ENCODE results near the gene GABRB1.

- TF ChIP-seq GLIS3 (CRISPR knock-in tag; IDR thresholded peaks at IDR 0.05), result no peak
- TF ChIP-seq, protein P1, sequence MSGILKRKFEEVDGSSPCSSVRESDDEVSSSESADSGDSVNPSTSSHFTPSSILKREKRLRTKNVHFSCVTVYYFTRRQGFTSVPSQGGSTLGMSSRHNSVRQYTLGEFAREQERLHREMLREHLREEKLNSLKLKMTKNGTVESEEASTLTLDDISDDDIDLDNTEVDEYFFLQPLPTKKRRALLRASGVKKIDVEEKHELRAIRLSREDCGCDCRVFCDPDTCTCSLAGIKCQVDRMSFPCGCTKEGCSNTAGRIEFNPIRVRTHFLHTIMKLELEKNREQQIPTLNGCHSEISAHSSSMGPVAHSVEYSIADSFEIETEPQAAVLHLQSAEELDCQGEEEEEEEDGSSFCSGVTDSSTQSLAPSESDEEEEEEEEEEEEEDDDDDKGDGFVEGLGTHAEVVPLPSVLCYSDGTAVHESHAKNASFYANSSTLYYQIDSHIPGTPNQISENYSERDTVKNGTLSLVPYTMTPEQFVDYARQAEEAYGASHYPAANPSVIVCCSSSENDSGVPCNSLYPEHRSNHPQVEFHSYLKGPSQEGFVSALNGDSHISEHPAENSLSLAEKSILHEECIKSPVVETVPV (CRISPR knock-in tag; IDR thresholded peaks at IDR 0.05), result no peak
These were observed 232.4 kb downstream of the GABRB1 start for GRCh38 chr4:47263721-47264120.

All from SK-N-SH treated with all-trans-retinoic acid at 6 μM for 48 hours (cell line).